Measurements from ENCODE around the gene PRMT6. TPM values are rescaled to one million over a fixed set of nuclear protein-coding genes. Genes with fewer than 3 reads are reported as not detected.
"Not testable (repeated sequence)": the region's sequence is repeated elsewhere in the genome, so short reads cannot be mapped to it uniquely, and the experiment has no call there.

Gene PRMT6
- total RNA-seq, 1 experiment from 2014 or later, result 11.5 TPM

- Mint-ChIP-seq H3K4me1 (ENCODE audit: low read depth, unreplicated experiment) (no peaks in the 10 kb centered on the region), H3K36me3 (ENCODE audit: insufficient read depth, unreplicated experiment) (no peaks in the 10 kb centered on the region), H3K9me3 (ENCODE audit: unreplicated experiment) (no peaks in the 10 kb centered on the region), H3K4me3 (ENCODE audit: unreplicated experiment) (no peak overlapping the region), H3K27me3 (ENCODE audit: insufficient read depth, unreplicated experiment) (peaks cover 6% of the 10 kb centered on the region), H3K27ac (ENCODE audit: unreplicated experiment) (no peak overlapping the region)
- no peaks in the 10 kb centered on the region for H3K4me1 ChIP-seq
- no peak overlapping the region for H3K4me3 ChIP-seq (ENCODE audit: low read depth, low read length)
- no peak for TF ChIP-seq CTCF (IDR thresholded peaks at IDR 0.05; ENCODE audit: insufficient read depth in 1 of 2, low read depth in 1 of 2, low read length in 1 of 2, severe bottlenecking in 1 of 2, unreplicated experiment in 1 of 2)
- CTCF ChIA-PET, result no interaction called here
- POLR2A ChIA-PET, result no interaction called here
- intact Hi-C loops (cut with micrococcal nuclease; ENCODE audit: unreplicated experiment), result no loop called here
- H3K27me3 ChIP-seq (replicated peaks; ENCODE audit: control insufficient read depth, insufficient read depth, low read length), result no peaks in the 10 kb centered on the region
- no peak for DNase-seq
- H3K36me3 ChIP-seq (ENCODE audit: control insufficient read depth, insufficient read depth, low read length), result no peaks in the 10 kb centered on the region
- H3K9me3 ChIP-seq, result no peaks in the 10 kb centered on the region
- no TSS peak for BruUV-seq (replicated peaks)
Observed at GRCh38 chr1:107016376-107016978, 40.0 kb upstream of the PRMT6 start.

GRCh38 chr1:107018445-107018844, 38.0 kb upstream of the PRMT6 start:
- Mint-ChIP-seq H3K27me3 (ENCODE audit: insufficient read depth, unreplicated experiment) (peaks cover 6% of the 10 kb centered on the region), H3K4me1 (ENCODE audit: low read depth, unreplicated experiment) (no peaks in the 10 kb centered on the region), H3K27ac (ENCODE audit: unreplicated experiment) (no peak overlapping the region), H3K9me3 (ENCODE audit: unreplicated experiment) (no peaks in the 10 kb centered on the region), H3K4me3 (ENCODE audit: unreplicated experiment) (no peak overlapping the region), H3K36me3 (ENCODE audit: insufficient read depth, unreplicated experiment) (no peaks in the 10 kb centered on the region)
- Histone ChIP-seq H3K4me1 (no peaks in the 10 kb centered on the region), H3K36me3 (ENCODE audit: control insufficient read depth, insufficient read depth, low read length) (no peaks in the 10 kb centered on the region), H3K27me3 (replicated peaks; ENCODE audit: control insufficient read depth, insufficient read depth, low read length) (no peaks in the 10 kb centered on the region), H3K4me3 (ENCODE audit: low read depth, low read length) (no peak overlapping the region), H3K9me3 (no peaks in the 10 kb centered on the region)
- no peak for DNase-seq
- ChIA-PET POLR2A (no interaction called here), CTCF (no interaction called here)
- intact Hi-C loops (cut with micrococcal nuclease; ENCODE audit: unreplicated experiment), result no loop called here
- no TSS peak for BruUV-seq (replicated peaks)
- no peak for TF ChIP-seq CTCF (IDR thresholded peaks at IDR 0.05; ENCODE audit: insufficient read depth in 1 of 2, low read depth in 1 of 2, low read length in 1 of 2, severe bottlenecking in 1 of 2, unreplicated experiment in 1 of 2)

- CTCF ChIA-PET, result no interaction called here
- POLR2A ChIA-PET, result no interaction called here
- no peaks in the 10 kb centered on the region for H3K36me3 ChIP-seq (ENCODE audit: control insufficient read depth, insufficient read depth, low read length)
- H3K4me3 Mint-ChIP-seq (ENCODE audit: unreplicated experiment), result no peak overlapping the region
- H3K27me3 ChIP-seq (replicated peaks; ENCODE audit: control insufficient read depth, insufficient read depth, low read length), result no peaks in the 10 kb centered on the region
- BruUV-seq (replicated peaks), result no TSS peak
- intact Hi-C loops (cut with micrococcal nuclease; ENCODE audit: unreplicated experiment), result no loop called here
- no peaks in the 10 kb centered on the region for H3K4me1 ChIP-seq
- peaks cover 6% of the 10 kb centered on the region for H3K27me3 Mint-ChIP-seq (ENCODE audit: insufficient read depth, unreplicated experiment)
- no peaks in the 10 kb centered on the region for H3K9me3 ChIP-seq
- no peak for TF ChIP-seq CTCF (IDR thresholded peaks at IDR 0.05; ENCODE audit: insufficient read depth in 1 of 2, low read depth in 1 of 2, low read length in 1 of 2, severe bottlenecking in 1 of 2, unreplicated experiment in 1 of 2)
- H3K36me3 Mint-ChIP-seq (ENCODE audit: insufficient read depth, unreplicated experiment), result no peaks in the 10 kb centered on the region
- DNase-seq, result no peak
- H3K4me1 Mint-ChIP-seq (ENCODE audit: low read depth, unreplicated experiment), result no peaks in the 10 kb centered on the region
- H3K4me3 ChIP-seq (ENCODE audit: low read depth, low read length), result no peak overlapping the region
- H3K9me3 Mint-ChIP-seq (ENCODE audit: unreplicated experiment), result no peaks in the 10 kb centered on the region
- H3K27ac Mint-ChIP-seq (ENCODE audit: unreplicated experiment), result no peak overlapping the region
Observed at GRCh38 chr1:107019166-107019565, 37.3 kb upstream of the PRMT6 start.

- peaks cover 11% of the 10 kb centered on the region for H3K9me3 Mint-ChIP-seq (ENCODE audit: unreplicated experiment)
- BruUV-seq (replicated peaks); H3K36me3 ChIP-seq (ENCODE audit: control insufficient read depth, insufficient read depth, low read length); H3K4me3 Mint-ChIP-seq (ENCODE audit: unreplicated experiment); POLR2A ChIA-PET; H3K4me1 Mint-ChIP-seq (ENCODE audit: low read depth, unreplicated experiment); H3K36me3 Mint-ChIP-seq (ENCODE audit: insufficient read depth, unreplicated experiment); H3K27me3 ChIP-seq (replicated peaks; ENCODE audit: control insufficient read depth, insufficient read depth, low read length); intact Hi-C loops (cut with micrococcal nuclease; ENCODE audit: unreplicated experiment); H3K4me3 ChIP-seq (ENCODE audit: low read depth, low read length); H3K4me1 ChIP-seq; H3K27me3 Mint-ChIP-seq (ENCODE audit: insufficient read depth, unreplicated experiment); DNase-seq; H3K27ac Mint-ChIP-seq (ENCODE audit: unreplicated experiment); H3K9me3 ChIP-seq; CTCF ChIA-PET: not testable (repeated sequence)
Observed at GRCh38 chr1:107038874-107039273, 17.6 kb upstream of the PRMT6 start.

GRCh38 chr1:107044310-107045220, 11.9 kb upstream of the PRMT6 start:
- H3K36me3 ChIP-seq (ENCODE audit: control insufficient read depth, insufficient read depth, low read length); H3K4me1 ChIP-seq; intact Hi-C loops (cut with micrococcal nuclease; ENCODE audit: unreplicated experiment); H3K27me3 ChIP-seq (replicated peaks; ENCODE audit: control insufficient read depth, insufficient read depth, low read length); H3K9me3 Mint-ChIP-seq (ENCODE audit: unreplicated experiment); H3K4me3 Mint-ChIP-seq (ENCODE audit: unreplicated experiment); BruUV-seq (replicated peaks); DNase-seq; POLR2A ChIA-PET; H3K27ac Mint-ChIP-seq (ENCODE audit: unreplicated experiment); H3K4me1 Mint-ChIP-seq (ENCODE audit: low read depth, unreplicated experiment); H3K9me3 ChIP-seq; H3K27me3 Mint-ChIP-seq (ENCODE audit: insufficient read depth, unreplicated experiment); H3K4me3 ChIP-seq (ENCODE audit: low read depth, low read length); H3K36me3 Mint-ChIP-seq (ENCODE audit: insufficient read depth, unreplicated experiment); CTCF ChIA-PET: not testable (repeated sequence)
